Measurements from ENCODE around the gene PAPPA2.
"Not testable (repeated sequence)": the region's sequence is repeated elsewhere in the genome, so short reads cannot be mapped to it uniquely, and the experiment has no call there.

The PAPPA2 gene

GRCh38 chr1:176559474-176559873 lies 96.5 kb downstream of the PAPPA2 start:
- no peak for DNase-seq (ENCODE audit: low read depth)
- no peak overlapping the region for H3K4me3 ChIP-seq (ENCODE audit: low read depth, low read length)
- no peak for TF ChIP-seq CTCF (conservative IDR thresholded peaks at IDR 0.05; ENCODE audit: low read depth, low read length)

GRCh38 chr1:176559878-176560277 lies 96.9 kb downstream of the PAPPA2 start:
- peak; percentile 79 for TF ChIP-seq CTCF (conservative IDR thresholded peaks at IDR 0.05; ENCODE audit: low read depth, low read length)
- DNase-seq (ENCODE audit: low read depth), result peak; percentile 62
- H3K4me3 ChIP-seq (ENCODE audit: low read depth, low read length), result no peak overlapping the region

GRCh38 chr1:176560681-176561080 lies 97.7 kb downstream of the PAPPA2 start:
- no peak for DNase-seq (ENCODE audit: low read depth)
- TF ChIP-seq CTCF (conservative IDR thresholded peaks at IDR 0.05; ENCODE audit: low read depth, low read length), result no peak
- H3K4me3 ChIP-seq (ENCODE audit: low read depth, low read length), result no peak overlapping the region

- H3K4me3 ChIP-seq (ENCODE audit: low read depth, low read length); DNase-seq (ENCODE audit: low read depth): not testable (repeated sequence)
These were observed 98.8 kb downstream of the PAPPA2 start for GRCh38 chr1:176561761-176562160.

GRCh38 chr1:176566004-176566975 lies 103.3 kb downstream of the PAPPA2 start:
- H3K4me3 ChIP-seq (ENCODE audit: low read depth, low read length), result no peak overlapping the region
- DNase-seq (ENCODE audit: low read depth), result no peak
- no peak for TF ChIP-seq CTCF (conservative IDR thresholded peaks at IDR 0.05; ENCODE audit: low read depth, low read length)

GRCh38 chr1:176567190-176567794 lies 104.3 kb downstream of the PAPPA2 start:
- no peak overlapping the region for H3K4me3 ChIP-seq (ENCODE audit: low read depth, low read length)
- TF ChIP-seq CTCF (conservative IDR thresholded peaks at IDR 0.05; ENCODE audit: low read depth, low read length), result no peak
- peak; percentile 6 for DNase-seq (ENCODE audit: low read depth)

- no peak for TF ChIP-seq CTCF (conservative IDR thresholded peaks at IDR 0.05; ENCODE audit: low read depth, low read length)
- no peak overlapping the region for H3K4me3 ChIP-seq (ENCODE audit: low read depth, low read length)
- no peak for DNase-seq (ENCODE audit: low read depth)
These were observed 105.2 kb downstream of the PAPPA2 start for GRCh38 chr1:176568185-176568584.
